ENCODE measurements around the gene APOL2. TPM values are rescaled to one million over a fixed set of nuclear protein-coding genes. Genes with fewer than 3 reads are reported as not detected.

APOL2 gene
- total RNA-seq, 4 donors from 2014 or later: 3.8 to 142 (median 47.8) TPM

DNA sequence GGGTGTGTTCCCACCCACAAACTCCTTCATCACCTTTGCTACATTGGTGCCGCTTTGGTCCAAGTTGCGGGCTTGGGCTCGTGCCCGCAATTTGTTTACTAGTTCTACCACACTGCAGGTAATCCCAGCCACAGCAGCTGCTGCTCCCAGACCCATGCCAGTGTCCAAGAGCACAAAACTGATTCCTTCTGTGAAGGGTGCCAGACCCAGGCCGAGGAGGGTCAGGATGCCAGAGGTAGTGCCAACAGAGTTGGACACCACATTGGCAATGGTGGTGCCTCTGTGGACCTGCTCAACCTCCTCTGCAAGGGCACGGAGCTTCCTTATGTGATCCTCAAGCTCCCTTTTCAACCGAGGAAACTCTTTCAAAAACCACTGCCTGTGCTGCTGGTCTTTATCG, 11.5 kb downstream of the APOL2 start:
- no peaks in the 10 kb centered on the region for H3K4me1 ChIP-seq
- H3K27me3 ChIP-seq: no peaks in the 10 kb centered on the region
- 69 to 96% methylated on average over 2 to 8 of the region's 8 CpGs for WGBS, 2 donors (ENCODE audit: low coverage in 1 of 2)
- H3K4me3 ChIP-seq: no peak overlapping the region
- H3K9me3 ChIP-seq: no peaks in the 10 kb centered on the region
- TF ChIP-seq EP300 (IDR thresholded peaks at IDR 0.05; ENCODE audit: low read depth) (no peak), POLR2AphosphoS5 (IDR thresholded peaks at IDR 0.05) (no peak), POLR2A (IDR thresholded peaks at IDR 0.05) (no peak)
- TF ChIP-seq, protein P1, sequence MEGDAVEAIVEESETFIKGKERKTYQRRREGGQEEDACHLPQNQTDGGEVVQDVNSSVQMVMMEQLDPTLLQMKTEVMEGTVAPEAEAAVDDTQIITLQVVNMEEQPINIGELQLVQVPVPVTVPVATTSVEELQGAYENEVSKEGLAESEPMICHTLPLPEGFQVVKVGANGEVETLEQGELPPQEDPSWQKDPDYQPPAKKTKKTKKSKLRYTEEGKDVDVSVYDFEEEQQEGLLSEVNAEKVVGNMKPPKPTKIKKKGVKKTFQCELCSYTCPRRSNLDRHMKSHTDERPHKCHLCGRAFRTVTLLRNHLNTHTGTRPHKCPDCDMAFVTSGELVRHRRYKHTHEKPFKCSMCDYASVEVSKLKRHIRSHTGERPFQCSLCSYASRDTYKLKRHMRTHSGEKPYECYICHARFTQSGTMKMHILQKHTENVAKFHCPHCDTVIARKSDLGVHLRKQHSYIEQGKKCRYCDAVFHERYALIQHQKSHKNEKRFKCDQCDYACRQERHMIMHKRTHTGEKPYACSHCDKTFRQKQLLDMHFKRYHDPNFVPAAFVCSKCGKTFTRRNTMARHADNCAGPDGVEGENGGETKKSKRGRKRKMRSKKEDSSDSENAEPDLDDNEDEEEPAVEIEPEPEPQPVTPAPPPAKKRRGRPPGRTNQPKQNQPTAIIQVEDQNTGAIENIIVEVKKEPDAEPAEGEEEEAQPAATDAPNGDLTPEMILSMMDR (IDR thresholded peaks at IDR 0.05): no peak
- in situ Hi-C loops (cut with MboI; ENCODE audit: low pct_ligation_motif_present in 1 of 4, low pct_unique_long_range_greater_than_20kb in 1 of 4, low sequenced_read_pairs in 3 of 4) (no loop called here), intact Hi-C loops (cut with DNase I; ENCODE audit: low total_unique reads) (no loop called here)
- peaks cover 0 to 28% (median 7%) of the 10 kb centered on the region in 4 donors for H3K36me3 ChIP-seq
- DNase-seq: no peak
- no peak overlapping the region for H3K27ac ChIP-seq

- in situ Hi-C loops (cut with MboI; ENCODE audit: low pct_ligation_motif_present in 1 of 4, low pct_unique_long_range_greater_than_20kb in 1 of 4, low sequenced_read_pairs in 3 of 4) (no loop called here), intact Hi-C loops (cut with DNase I; ENCODE audit: low total_unique reads) (no loop called here)
- Histone ChIP-seq H3K4me3 (no peak overlapping the region), H3K27ac (no peak overlapping the region), H3K9me3 (no peaks in the 10 kb centered on the region), H3K36me3 (peaks cover 0 to 26% (median 7%) of the 10 kb centered on the region in 4 donors), H3K4me1 (no peaks in the 10 kb centered on the region), H3K27me3 (no peaks in the 10 kb centered on the region)
- TF ChIP-seq EP300 (IDR thresholded peaks at IDR 0.05; ENCODE audit: low read depth) (no peak), POLR2AphosphoS5 (IDR thresholded peaks at IDR 0.05) (no peak), POLR2A (IDR thresholded peaks at IDR 0.05) (no peak)
- TF ChIP-seq, protein P1 (IDR thresholded peaks at IDR 0.05): no peak
- no peak for DNase-seq
- 91% methylated on average over 9 of the region's 9 CpGs; no CpG with 5 or more reads in 1 of the 2 donors for WGBS, 2 donors (ENCODE audit: low coverage in 1 of 2)
Observed at GRCh38 chr22:36227396-36227795, 11.9 kb downstream of the APOL2 start.

DNA sequence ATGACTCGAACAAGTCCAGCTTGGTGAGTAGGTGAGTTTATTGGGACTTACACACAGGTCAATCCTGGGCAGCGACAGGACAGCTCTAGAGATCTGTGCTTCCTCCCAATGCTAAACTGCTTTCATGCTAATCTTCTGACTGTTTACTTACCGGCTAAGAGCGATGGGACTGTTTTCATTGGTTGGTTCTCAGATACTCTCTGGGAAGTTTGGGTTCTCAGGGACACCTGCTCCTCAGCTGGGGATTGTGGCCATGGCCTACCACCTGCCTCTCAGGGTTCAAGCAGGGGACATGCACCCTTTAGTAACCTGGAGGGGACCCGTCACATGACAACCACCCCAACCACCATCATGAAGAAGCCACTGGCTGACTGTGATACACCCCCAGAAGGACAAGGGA, 13.1 kb downstream of the APOL2 start:
- Histone ChIP-seq H3K4me3 (no peak overlapping the region), H3K4me1 (peaks cover 0 to 8% (median 0%) of the 10 kb centered on the region in 4 donors), H3K27ac (no peak overlapping the region), H3K27me3 (no peaks in the 10 kb centered on the region), H3K36me3 (peaks cover 0 to 15% (median 4%) of the 10 kb centered on the region in 4 donors), H3K9me3 (no peaks in the 10 kb centered on the region)
- TF ChIP-seq POLR2A (IDR thresholded peaks at IDR 0.05): no peak
- TF ChIP-seq, protein P1 (IDR thresholded peaks at IDR 0.05): no peak
- no peak for TF ChIP-seq POLR2AphosphoS5 (IDR thresholded peaks at IDR 0.05)
- no peak for TF ChIP-seq EP300 (IDR thresholded peaks at IDR 0.05; ENCODE audit: low read depth)
- WGBS, 2 donors (ENCODE audit: low coverage in 1 of 2): 99 to 100% methylated on average over 1 to 5 of the region's 5 CpGs
- intact Hi-C loops (cut with DNase I; ENCODE audit: low total_unique reads) (no loop called here), in situ Hi-C loops (cut with MboI; ENCODE audit: low pct_ligation_motif_present in 1 of 4, low pct_unique_long_range_greater_than_20kb in 1 of 4, low sequenced_read_pairs in 3 of 4) (no loop called here)
- no peak for DNase-seq

DNA sequence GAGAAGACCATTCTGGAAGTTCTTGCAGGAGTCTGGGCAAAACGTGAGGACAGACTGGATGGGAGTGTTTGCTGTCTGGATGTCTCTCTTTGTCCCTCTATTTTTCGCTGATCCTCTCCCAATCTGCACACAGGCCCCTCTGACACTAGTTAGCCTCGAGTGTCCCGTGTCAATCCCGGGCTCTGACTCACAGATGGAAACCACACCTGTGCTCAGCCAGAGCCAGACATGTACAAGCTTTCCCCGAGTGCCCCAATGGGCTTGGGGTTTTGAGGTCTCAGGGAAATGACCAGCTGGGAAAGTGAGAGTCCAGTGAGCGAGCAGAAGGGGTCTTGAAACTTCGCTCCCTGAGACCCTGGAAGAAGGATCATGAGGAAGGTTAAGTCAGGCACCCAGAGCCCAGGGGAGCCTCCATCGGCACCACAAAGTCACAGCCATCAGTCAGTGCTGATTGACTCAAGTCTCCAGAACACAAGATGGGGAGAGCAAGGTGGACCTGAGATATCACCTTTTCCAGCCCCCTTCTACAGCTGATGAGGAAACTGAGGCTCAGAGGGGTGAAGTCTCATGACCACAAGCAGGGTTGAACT, 13.9 kb downstream of the APOL2 start:
- intact Hi-C loops (cut with DNase I; ENCODE audit: low total_unique reads) (no loop called here), in situ Hi-C loops (cut with MboI; ENCODE audit: low pct_ligation_motif_present in 1 of 4, low pct_unique_long_range_greater_than_20kb in 1 of 4, low sequenced_read_pairs in 3 of 4) (no loop called here)
- WGBS, 2 donors (ENCODE audit: low coverage in 1 of 2): 75% methylated on average over 9 of the region's 9 CpGs; no CpG with 5 or more reads in 1 of the 2 donors
- Histone ChIP-seq H3K36me3 (peaks cover 0 to 9% (median under 1%) of the 10 kb centered on the region in 4 donors), H3K27ac (no peak overlapping the region), H3K27me3 (no peaks in the 10 kb centered on the region), H3K4me1 (peaks cover 0 to 15% (median 0%) of the 10 kb centered on the region in 4 donors), H3K9me3 (no peaks in the 10 kb centered on the region), H3K4me3 (no peak overlapping the region)
- TF ChIP-seq, protein P1 (IDR thresholded peaks at IDR 0.05): no peak
- TF ChIP-seq EP300 (IDR thresholded peaks at IDR 0.05; ENCODE audit: low read depth) (no peak), POLR2A (IDR thresholded peaks at IDR 0.05) (no peak), POLR2AphosphoS5 (IDR thresholded peaks at IDR 0.05) (no peak)
- DNase-seq: no peak

Measured in transverse colon (tissue), 4 donors.